HEK293 (cell line): ENCODE data around the gene LRP10.

Source experiments
- CTCF ChIA-PET: fragments of 350-600 bp; formaldehyde crosslinking; extraction: SDS; loops from one replicate; lab custom pipeline; 2021; ENCODE audit warnings: antibody characterized with exemption; lab: Yijun Ruan, JAX
- POLR2A ChIA-PET: fragments of 300-600 bp; formaldehyde crosslinking; extraction: SDS; loops from one replicate; lab custom pipeline; 2020; ENCODE audit warnings: antibody characterized with exemption, inconsistent platforms; lab: Yijun Ruan, JAX
- H3K27ac ChIP-seq: fragments of 200-500 bp; sonication (Bioruptor generic); 2 replicates; pipeline ENCODE4 v1.5.1; 2014; ENCODE audit warnings: low read depth, low read length, control low read depth, inconsistent platforms; ENCODE audit errors: extremely low read depth
- H3K36me3 ChIP-seq, 2 experiments: fragments of 200-500 bp in 1 of 2; sonication (Bioruptor generic) in 1 of 2; 1 replicate in 1 of 2; 2 replicates in 1 of 2; pipeline ENCODE4 v1.5.1; 2014 to 2017; ENCODE audit warnings: inconsistent platforms in 2 of 2, low read length in 2 of 2; ENCODE audit not compliant: control insufficient read depth in 2 of 2, insufficient read depth in 1 of 2
- H3K4me1 ChIP-seq: fragments of 200-500 bp; sonication (Bioruptor generic); 2 replicates; pipeline ENCODE4 v1.5.1; 2014; ENCODE audit warnings: mild to moderate bottlenecking, low read length, inconsistent platforms; ENCODE audit not compliant: control insufficient read depth, insufficient read depth
- H3K4me3 ChIP-seq: 2 replicates; pipeline ENCODE4 v1.5.1; 2011; ENCODE audit warnings: low read depth, mild to moderate bottlenecking, control low read depth, low read length, moderate library complexity
- H3K9me3 ChIP-seq: fragments of 200-500 bp; sonication (Bioruptor generic); 2 replicates; pipeline ENCODE4 v1.5.1; 2014; ENCODE audit warnings: low read depth, low read length, inconsistent platforms; ENCODE audit not compliant: control insufficient read depth, insufficient read depth
- EGR2 ChIP-seq: fragments of 450-650 bp; formaldehyde crosslinking; IDR thresholded peaks from 2 replicates; pipeline ENCODE4 v1.5.1; 2016; ENCODE audit warnings: low read depth, missing biosample characterization, missing genetic modification characterization
- MZF1 ChIP-seq: fragments of 450-650 bp; formaldehyde crosslinking; IDR thresholded peaks from 2 replicates; pipeline ENCODE4 v1.5.1; 2017; ENCODE audit warnings: missing biosample characterization, missing genetic modification characterization, borderline replicate concordance
- SP7 ChIP-seq: fragments of 450-650 bp; formaldehyde crosslinking; IDR thresholded peaks from 2 replicates; pipeline ENCODE4 v1.5.1; 2016; ENCODE audit warnings: missing biosample characterization, missing genetic modification characterization
- ZBTB7A ChIP-seq: fragments of 450-650 bp; formaldehyde crosslinking; IDR thresholded peaks from 2 replicates; pipeline ENCODE4 v1.5.1; 2016; ENCODE audit warnings: low read depth, missing biosample characterization, missing genetic modification characterization
- ZEB2 ChIP-seq: fragments of 450-650 bp; formaldehyde crosslinking; IDR thresholded peaks from 2 replicates; pipeline ENCODE4 v1.5.1; 2016; ENCODE audit warnings: missing biosample characterization, missing genetic modification characterization
- ZNF2 ChIP-seq: fragments of 450-650 bp; formaldehyde crosslinking; IDR thresholded peaks from 2 replicates; pipeline ENCODE4 v1.5.1; 2016; ENCODE audit warnings: missing biosample characterization, missing genetic modification characterization
- ZNF324 ChIP-seq: fragments of 450-650 bp; formaldehyde crosslinking; IDR thresholded peaks from 2 replicates; pipeline ENCODE4 v1.5.1; 2016; ENCODE audit warnings: missing biosample characterization, missing genetic modification characterization
- ZNF335 ChIP-seq: fragments of 450-650 bp; formaldehyde crosslinking; conservative IDR thresholded peaks from 2 replicates; pipeline ENCODE4 v1.5.1; 2016; ENCODE audit warnings: missing biosample characterization, missing genetic modification characterization
- ZNF366 ChIP-seq: fragments of 450-650 bp; formaldehyde crosslinking; conservative IDR thresholded peaks from 2 replicates; pipeline ENCODE4 v1.5.1; 2016; ENCODE audit warnings: missing biosample characterization, missing genetic modification characterization
- ZNF423 ChIP-seq: fragments of 450-650 bp; formaldehyde crosslinking; IDR thresholded peaks from 2 replicates; pipeline ENCODE4 v1.5.1; 2016; ENCODE audit warnings: missing biosample characterization, missing genetic modification characterization
- ZNF544 ChIP-seq: fragments of 450-650 bp; formaldehyde crosslinking; IDR thresholded peaks from 2 replicates; pipeline ENCODE4 v1.5.0; 2017; ENCODE audit warnings: missing biosample characterization, missing genetic modification characterization
- ZNF600 ChIP-seq: fragments of 450-650 bp; formaldehyde crosslinking; IDR thresholded peaks from 2 replicates; pipeline ENCODE4 v1.5.1; 2016; ENCODE audit warnings: missing biosample characterization, missing genetic modification characterization
- ZNF623 ChIP-seq: fragments of 450-650 bp; formaldehyde crosslinking; IDR thresholded peaks from 2 replicates; pipeline ENCODE4 v1.5.1; 2016; ENCODE audit warnings: missing biosample characterization, missing genetic modification characterization
- ZSCAN30 ChIP-seq: fragments of 450-650 bp; IDR thresholded peaks from 2 replicates; pipeline ENCODE4 v1.5.1; 2018; ENCODE audit warnings: missing biosample characterization, mild to moderate bottlenecking, missing genetic modification characterization, moderate library complexity
- TF ChIP-seq, protein P1 (sequence below): fragments of 450-650 bp; formaldehyde crosslinking; conservative IDR thresholded peaks from 2 replicates; pipeline ENCODE4 v1.5.1; 2016; ENCODE audit warnings: low read depth, missing biosample characterization, missing genetic modification characterization
- TF ChIP-seq, protein P2 (sequence below): fragments of 450-650 bp; formaldehyde crosslinking; IDR thresholded peaks from 2 replicates; pipeline ENCODE4 v1.5.1; 2016; ENCODE audit warnings: missing biosample characterization, missing genetic modification characterization
- TF ChIP-seq, protein P3 (sequence below): fragments of 450-650 bp; formaldehyde crosslinking; IDR thresholded peaks from 2 replicates; pipeline ENCODE4 v1.5.1; 2017; ENCODE audit warnings: missing biosample characterization, missing genetic modification characterization
- TF ChIP-seq, protein P4 (sequence below): fragments of 450-650 bp; formaldehyde crosslinking; IDR thresholded peaks from 2 replicates; pipeline ENCODE4 v1.5.1; 2016; ENCODE audit warnings: missing biosample characterization, missing genetic modification characterization
- TF ChIP-seq, protein P5 (sequence below): fragments of 450-650 bp; formaldehyde crosslinking; IDR thresholded peaks from 2 replicates; pipeline ENCODE4 v1.5.1; 2016; ENCODE audit warnings: missing biosample characterization, missing genetic modification characterization
- TF ChIP-seq, protein P6 (sequence below): fragments of 450-650 bp; formaldehyde crosslinking; IDR thresholded peaks from 2 replicates; pipeline ENCODE4 v1.5.1; 2017; ENCODE audit warnings: missing biosample characterization, missing genetic modification characterization
- TF ChIP-seq, protein P7 (sequence below): fragments of 450-650 bp; formaldehyde crosslinking; IDR thresholded peaks from 2 replicates; pipeline ENCODE4 v1.5.1; 2016; ENCODE audit warnings: missing biosample characterization, missing genetic modification characterization

Gene LRP10

DNA sequence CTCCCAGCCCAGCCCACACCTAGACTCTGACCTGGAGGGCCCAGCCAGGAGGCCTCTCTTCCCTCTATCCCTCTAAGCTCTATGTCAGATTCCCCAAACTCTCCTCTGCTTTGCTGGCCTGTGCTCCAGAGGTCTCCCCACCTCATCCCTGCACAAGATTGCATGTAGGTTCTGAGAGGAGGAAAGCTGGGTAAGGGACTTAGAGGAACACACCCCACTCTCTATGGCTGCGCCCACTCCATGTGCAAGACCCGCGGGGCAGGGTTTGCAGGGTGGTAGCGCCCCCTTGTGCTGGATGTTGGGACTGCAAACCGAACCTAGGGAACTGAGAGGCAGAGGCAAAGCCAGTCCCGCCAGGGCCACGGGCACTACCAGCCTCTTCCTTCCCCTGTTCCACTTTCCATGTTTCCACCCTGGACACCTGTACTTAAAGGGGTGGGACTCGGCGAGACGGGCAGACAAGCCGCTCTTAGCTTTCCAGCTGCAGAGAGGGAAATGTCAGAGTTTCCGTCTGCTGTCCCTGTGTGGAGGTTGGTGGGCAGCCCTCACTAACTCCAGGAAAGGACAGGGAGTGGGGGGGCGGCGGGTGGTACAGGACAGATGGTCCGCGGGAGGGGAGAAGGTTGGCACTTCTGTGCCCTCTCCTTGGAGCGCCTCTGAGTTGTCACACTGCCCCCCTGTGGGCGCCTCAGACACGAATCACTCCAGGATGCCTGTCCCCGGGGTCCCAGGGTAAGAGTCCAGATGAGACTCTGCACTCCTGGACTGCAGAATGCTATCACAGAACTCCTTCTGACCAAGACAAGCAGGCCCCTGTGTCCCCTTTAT, 18.4 kb upstream of the LRP10 start:
- H3K4me3 ChIP-seq: peak overlapping the region; percentile 50
- no peaks in the 10 kb centered on the region for H3K4me1 ChIP-seq
- no peak overlapping the region for H3K27ac ChIP-seq
- ChIA-PET POLR2A (interaction anchor here (0.6 to 2.5 kb wide), 2 partner anchors 30 to 65 kb away, joined by 3 to 6 read pairs; no protein-coding TSS in a partner anchor), CTCF (interaction anchor here (0.6 to 9.7 kb wide), 60 partner anchors 10 to 536 kb away, joined by 3 to 115 read pairs (median 4); partner anchors contain the start of genes MMP14, MRPL52, OR6J1 and OXA1L)
- no peaks in the 10 kb centered on the region for H3K9me3 ChIP-seq
- H3K36me3 ChIP-seq: no peaks in the 10 kb centered on the region
- TF ChIP-seq ZNF366 (peak; percentile 53), ZSCAN30 (peak; percentile 43; the same call in 1 of the 2 replicates), ZNF324 (tag by site-specific recombination) (no peak), MZF1 (tag by site-specific recombination) (no peak), EGR2 (peak; percentile 68), ZNF600 (tag by site-specific recombination) (peak; percentile 60; the same call in 1 of the 2 replicates), ZNF623 (tag by site-specific recombination) (peak; percentile 13; the same call in 1 of the 2 replicates), ZNF544 (tag by site-specific recombination) (no peak), ZNF2 (tag by site-specific recombination) (peak; percentile 89), SP7 (tag by site-specific recombination) (peak; percentile 52; the same call in 1 of the 2 replicates), ZNF423 (peak; percentile 66; the same call in 1 of the 2 replicates), ZBTB7A (tag by site-specific recombination) (0 out of 2 replicates have a peak, but pooled peaks have one; percentile 48), ZEB2 (tag by site-specific recombination) (peak; percentile 56), ZNF335 (tag by site-specific recombination) (peak; percentile 69)
- TF ChIP-seq, protein P1, sequence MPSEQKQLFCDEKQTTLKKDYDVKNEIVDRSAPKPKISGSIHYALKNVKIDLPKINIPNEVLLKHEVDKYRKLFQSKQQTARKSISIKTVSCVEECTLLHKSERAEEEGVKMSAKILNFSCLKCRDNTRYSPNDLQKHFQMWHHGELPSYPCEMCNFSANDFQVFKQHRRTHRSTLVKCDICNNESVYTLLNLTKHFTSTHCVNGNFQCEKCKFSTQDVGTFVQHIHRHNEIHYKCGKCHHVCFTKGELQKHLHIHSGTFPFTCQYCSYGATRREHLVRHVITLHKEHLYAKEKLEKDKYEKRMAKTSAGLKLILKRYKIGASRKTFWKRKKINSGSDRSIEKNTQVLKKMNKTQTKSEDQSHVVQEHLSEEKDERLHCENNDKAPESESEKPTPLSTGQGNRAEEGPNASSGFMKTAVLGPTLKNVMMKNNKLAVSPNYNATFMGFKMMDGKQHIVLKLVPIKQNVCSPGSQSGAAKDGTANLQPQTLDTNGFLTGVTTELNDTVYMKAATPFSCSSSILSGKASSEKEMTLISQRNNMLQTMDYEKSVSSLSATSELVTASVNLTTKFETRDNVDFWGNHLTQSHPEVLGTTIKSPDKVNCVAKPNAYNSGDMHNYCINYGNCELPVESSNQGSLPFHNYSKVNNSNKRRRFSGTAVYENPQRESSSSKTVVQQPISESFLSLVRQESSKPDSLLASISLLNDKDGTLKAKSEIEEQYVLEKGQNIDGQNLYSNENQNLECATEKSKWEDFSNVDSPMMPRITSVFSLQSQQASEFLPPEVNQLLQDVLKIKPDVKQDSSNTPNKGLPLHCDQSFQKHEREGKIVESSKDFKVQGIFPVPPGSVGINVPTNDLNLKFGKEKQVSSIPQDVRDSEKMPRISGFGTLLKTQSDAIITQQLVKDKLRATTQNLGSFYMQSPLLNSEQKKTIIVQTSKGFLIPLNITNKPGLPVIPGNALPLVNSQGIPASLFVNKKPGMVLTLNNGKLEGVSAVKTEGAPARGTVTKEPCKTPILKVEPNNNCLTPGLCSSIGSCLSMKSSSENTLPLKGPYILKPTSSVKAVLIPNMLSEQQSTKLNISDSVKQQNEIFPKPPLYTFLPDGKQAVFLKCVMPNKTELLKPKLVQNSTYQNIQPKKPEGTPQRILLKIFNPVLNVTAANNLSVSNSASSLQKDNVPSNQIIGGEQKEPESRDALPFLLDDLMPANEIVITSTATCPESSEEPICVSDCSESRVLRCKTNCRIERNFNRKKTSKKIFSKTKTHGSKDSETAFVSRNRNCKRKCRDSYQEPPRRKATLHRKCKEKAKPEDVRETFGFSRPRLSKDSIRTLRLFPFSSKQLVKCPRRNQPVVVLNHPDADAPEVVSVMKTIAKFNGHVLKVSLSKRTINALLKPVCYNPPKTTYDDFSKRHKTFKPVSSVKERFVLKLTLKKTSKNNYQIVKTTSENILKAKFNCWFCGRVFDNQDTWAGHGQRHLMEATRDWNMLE (tag by site-specific recombination): no peak
- TF ChIP-seq, protein P2, sequence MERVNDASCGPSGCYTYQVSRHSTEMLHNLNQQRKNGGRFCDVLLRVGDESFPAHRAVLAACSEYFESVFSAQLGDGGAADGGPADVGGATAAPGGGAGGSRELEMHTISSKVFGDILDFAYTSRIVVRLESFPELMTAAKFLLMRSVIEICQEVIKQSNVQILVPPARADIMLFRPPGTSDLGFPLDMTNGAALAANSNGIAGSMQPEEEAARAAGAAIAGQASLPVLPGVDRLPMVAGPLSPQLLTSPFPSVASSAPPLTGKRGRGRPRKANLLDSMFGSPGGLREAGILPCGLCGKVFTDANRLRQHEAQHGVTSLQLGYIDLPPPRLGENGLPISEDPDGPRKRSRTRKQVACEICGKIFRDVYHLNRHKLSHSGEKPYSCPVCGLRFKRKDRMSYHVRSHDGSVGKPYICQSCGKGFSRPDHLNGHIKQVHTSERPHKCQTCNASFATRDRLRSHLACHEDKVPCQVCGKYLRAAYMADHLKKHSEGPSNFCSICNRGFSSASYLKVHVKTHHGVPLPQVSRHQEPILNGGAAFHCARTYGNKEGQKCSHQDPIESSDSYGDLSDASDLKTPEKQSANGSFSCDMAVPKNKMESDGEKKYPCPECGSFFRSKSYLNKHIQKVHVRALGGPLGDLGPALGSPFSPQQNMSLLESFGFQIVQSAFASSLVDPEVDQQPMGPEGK (tag by site-specific recombination): peak; percentile 37; the same call in 1 of the 2 replicates
- TF ChIP-seq, protein P3, sequence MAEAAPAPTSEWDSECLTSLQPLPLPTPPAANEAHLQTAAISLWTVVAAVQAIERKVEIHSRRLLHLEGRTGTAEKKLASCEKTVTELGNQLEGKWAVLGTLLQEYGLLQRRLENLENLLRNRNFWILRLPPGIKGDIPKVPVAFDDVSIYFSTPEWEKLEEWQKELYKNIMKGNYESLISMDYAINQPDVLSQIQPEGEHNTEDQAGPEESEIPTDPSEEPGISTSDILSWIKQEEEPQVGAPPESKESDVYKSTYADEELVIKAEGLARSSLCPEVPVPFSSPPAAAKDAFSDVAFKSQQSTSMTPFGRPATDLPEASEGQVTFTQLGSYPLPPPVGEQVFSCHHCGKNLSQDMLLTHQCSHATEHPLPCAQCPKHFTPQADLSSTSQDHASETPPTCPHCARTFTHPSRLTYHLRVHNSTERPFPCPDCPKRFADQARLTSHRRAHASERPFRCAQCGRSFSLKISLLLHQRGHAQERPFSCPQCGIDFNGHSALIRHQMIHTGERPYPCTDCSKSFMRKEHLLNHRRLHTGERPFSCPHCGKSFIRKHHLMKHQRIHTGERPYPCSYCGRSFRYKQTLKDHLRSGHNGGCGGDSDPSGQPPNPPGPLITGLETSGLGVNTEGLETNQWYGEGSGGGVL (tag by site-specific recombination): 0 out of 2 replicates have a peak, but pooled peaks have one; percentile 34
- TF ChIP-seq, protein P4, sequence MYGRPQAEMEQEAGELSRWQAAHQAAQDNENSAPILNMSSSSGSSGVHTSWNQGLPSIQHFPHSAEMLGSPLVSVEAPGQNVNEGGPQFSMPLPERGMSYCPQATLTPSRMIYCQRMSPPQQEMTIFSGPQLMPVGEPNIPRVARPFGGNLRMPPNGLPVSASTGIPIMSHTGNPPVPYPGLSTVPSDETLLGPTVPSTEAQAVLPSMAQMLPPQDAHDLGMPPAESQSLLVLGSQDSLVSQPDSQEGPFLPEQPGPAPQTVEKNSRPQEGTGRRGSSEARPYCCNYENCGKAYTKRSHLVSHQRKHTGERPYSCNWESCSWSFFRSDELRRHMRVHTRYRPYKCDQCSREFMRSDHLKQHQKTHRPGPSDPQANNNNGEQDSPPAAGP (tag by site-specific recombination): peak; percentile 60; the same call in 1 of the 2 replicates
- TF ChIP-seq, protein P5, sequence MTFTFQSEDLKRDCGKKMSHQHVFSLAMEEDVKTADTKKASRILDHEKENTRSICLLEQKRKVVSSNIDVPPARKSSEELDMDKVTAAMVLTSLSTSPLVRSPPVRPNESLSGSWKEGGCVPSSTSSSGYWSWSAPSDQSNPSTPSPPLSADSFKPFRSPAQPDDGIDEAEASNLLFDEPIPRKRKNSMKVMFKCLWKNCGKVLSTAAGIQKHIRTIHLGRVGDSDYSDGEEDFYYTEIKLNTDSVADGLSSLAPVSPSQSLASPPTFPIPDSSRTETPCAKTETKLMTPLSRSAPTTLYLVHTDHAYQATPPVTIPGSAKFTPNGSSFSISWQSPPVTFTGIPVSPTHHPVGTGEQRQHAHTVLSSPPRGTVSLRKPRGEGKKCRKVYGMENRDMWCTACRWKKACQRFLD: no peak
- TF ChIP-seq, protein P6, sequence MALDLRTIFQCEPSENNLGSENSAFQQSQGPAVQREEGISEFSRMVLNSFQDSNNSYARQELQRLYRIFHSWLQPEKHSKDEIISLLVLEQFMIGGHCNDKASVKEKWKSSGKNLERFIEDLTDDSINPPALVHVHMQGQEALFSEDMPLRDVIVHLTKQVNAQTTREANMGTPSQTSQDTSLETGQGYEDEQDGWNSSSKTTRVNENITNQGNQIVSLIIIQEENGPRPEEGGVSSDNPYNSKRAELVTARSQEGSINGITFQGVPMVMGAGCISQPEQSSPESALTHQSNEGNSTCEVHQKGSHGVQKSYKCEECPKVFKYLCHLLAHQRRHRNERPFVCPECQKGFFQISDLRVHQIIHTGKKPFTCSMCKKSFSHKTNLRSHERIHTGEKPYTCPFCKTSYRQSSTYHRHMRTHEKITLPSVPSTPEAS: no peak; the same call in 1 of the 2 replicates
- TF ChIP-seq, protein P7, sequence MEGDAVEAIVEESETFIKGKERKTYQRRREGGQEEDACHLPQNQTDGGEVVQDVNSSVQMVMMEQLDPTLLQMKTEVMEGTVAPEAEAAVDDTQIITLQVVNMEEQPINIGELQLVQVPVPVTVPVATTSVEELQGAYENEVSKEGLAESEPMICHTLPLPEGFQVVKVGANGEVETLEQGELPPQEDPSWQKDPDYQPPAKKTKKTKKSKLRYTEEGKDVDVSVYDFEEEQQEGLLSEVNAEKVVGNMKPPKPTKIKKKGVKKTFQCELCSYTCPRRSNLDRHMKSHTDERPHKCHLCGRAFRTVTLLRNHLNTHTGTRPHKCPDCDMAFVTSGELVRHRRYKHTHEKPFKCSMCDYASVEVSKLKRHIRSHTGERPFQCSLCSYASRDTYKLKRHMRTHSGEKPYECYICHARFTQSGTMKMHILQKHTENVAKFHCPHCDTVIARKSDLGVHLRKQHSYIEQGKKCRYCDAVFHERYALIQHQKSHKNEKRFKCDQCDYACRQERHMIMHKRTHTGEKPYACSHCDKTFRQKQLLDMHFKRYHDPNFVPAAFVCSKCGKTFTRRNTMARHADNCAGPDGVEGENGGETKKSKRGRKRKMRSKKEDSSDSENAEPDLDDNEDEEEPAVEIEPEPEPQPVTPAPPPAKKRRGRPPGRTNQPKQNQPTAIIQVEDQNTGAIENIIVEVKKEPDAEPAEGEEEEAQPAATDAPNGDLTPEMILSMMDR (tag by site-specific recombination): peak; percentile 91
